NT2/D1 (cell line): ENCODE data around the gene ADISSP.

Source experiments
- SUZ12 ChIP-seq: IDR thresholded peaks from 2 replicates; pipeline ENCODE4 v1.6.1; 2011; ENCODE audit not compliant: insufficient read length, insufficient read depth; ENCODE audit errors: extremely low read depth
- YY1 ChIP-seq: IDR thresholded peaks from 2 replicates; pipeline ENCODE4 v1.6.1; 2011; ENCODE audit not compliant: insufficient read length, insufficient read depth
- ZNF274 ChIP-seq: IDR thresholded peaks from 2 replicates; pipeline ENCODE4 v1.6.1; 2011; ENCODE audit warnings: mild to moderate bottlenecking, low read depth, low read length

- TF ChIP-seq SUZ12 (no peak), ZNF274 (no peak), YY1 (no peak)
Measured at GRCh38 chr20:3775457-3776108, 8.0 kb upstream of the ADISSP start.
